Heart left ventricle (tissue), 13 donors: ENCODE results near the gene TMEM59.

ENCODE experiments used
- CTCF ChIP-seq, 12 donors: fragments of 200-600 bp; sonication (generic) in 4 of 12; IDR thresholded peaks; one replicate each; pipeline versions ENCODE4 v1.5.0 to v1.8.0; 2018 to 2022; ENCODE audit warnings: antibody characterized with exemption in 12 of 12, mild to moderate bottlenecking in 5 of 12
- POLR2A ChIP-seq, 2 donors: fragments of 450-650 bp; IDR thresholded peaks; one replicate each; pipeline ENCODE4 v1.6.1; 2017; ENCODE audit warnings: antibody characterized with exemption in 2 of 2, mild to moderate bottlenecking in 2 of 2, moderate library complexity in 2 of 2
- donor health status: ischemic (EF 13 %, LVEDD 7.1; RV severe dilation, severe dysfunction).
- donor health status: DM: no; HTN: yes; CAD: no.
- donor health status: DM: no; HTN: no; CAD: no.
- donor health status: ischemic (EF 25% LVEDD 6.9; RV normal size, moderate dysfunction).
- donor health status: ischemic (EF 25% LVEDD 5.7; RV mildly dilated, moderate dysfunction).
- donor health status: ischemic (EF 35%, LVEDD 5.7; RV mildly dilated, moderate dysfunction).
- donor health status: nonischemic (EF 11% LVEDD 7.7; RV severe dilation, severe dysfunction).
- donor health status: DM: yes; HTN: yes; CAD: no.
- donor health status: PGD.
- donor health status: ischemic (EF 29% LVEDD 5.4; RV normal size, mild dysfunction).
- donor health status: nonischemic (EF 23%, LVEDD 6.1; RV moderate dilation, normal function).

GRCh38 chr1:54027848-54028247 lies 25.2 kb downstream of the TMEM59 start:
- TF ChIP-seq CTCF (IDR thresholded peaks at IDR 0.05) (no peak), POLR2A (IDR thresholded peaks at IDR 0.05) (no peak)
